Measurements from ENCODE around the gene GIMAP1.

The GIMAP1 gene

DNA sequence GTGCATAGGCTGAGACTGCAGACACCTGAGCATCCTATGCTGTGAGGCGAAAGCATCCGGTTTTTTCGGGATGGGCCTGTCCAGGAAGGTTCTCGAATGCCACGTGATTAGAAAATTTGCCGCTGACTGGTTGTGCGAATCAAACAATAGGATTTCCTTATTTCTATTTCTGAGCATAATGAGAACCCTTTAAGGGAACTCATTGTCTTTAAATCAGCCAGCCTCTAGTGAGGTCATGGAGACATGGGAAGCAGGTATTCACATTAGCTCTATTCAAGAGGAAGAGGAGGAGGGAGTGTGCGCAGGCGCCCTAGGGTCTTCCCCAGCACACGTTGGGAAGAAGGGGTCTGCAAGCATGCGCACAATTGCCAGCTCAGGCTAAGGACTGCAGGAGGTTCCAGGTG lies 5.6 kb downstream of the GIMAP1 start:
- Histone ChIP-seq H3K36me3 (ENCODE audit: insufficient read depth, low read length) (no peaks in the 10 kb centered on the region), H2AFZ (ENCODE audit: low read length, unreplicated experiment) (no peak overlapping the region), H3K79me2 (ENCODE audit: control insufficient read depth, insufficient read depth, low read length, unreplicated experiment) (no peaks in the 10 kb centered on the region)

DNA sequence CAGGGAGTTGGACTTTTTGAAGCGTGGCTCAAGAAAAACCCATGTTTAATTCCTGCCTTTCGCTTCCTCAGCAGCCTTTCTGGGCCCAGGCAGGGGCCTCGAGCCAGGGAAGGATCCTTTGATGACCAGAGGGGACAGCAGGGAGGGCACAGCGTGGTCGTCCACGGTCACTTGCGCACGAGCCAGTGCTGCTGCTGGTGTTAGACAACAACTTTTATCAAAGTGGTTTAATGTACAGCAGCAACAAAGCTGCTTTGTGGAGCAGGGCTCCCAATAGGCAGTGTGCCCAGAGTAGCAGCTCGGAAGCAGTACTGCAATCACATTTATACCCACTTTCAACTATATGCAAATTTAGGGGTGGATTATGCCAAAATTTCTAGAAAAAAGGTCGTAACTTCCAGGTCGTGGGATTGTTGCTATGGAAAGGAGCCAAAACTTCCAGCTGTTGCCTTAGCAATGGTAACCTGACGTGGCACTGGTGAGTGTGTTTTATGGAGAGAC lies 6.1 kb downstream of the GIMAP1 start:
- Histone ChIP-seq H3K36me3 (ENCODE audit: insufficient read depth, low read length) (no peaks in the 10 kb centered on the region), H3K79me2 (ENCODE audit: control insufficient read depth, insufficient read depth, low read length, unreplicated experiment) (no peaks in the 10 kb centered on the region), H3K4me1 (ENCODE audit: control insufficient read depth, insufficient read depth, low read length, unreplicated experiment) (no peaks in the 10 kb centered on the region), H3K27ac (ENCODE audit: low read depth, low read length) (no peak overlapping the region), H2AFZ (ENCODE audit: low read length, unreplicated experiment) (no peak overlapping the region), H3K4me3 (ENCODE audit: low read depth, low read length) (no peak overlapping the region), H3K27me3 (ENCODE audit: insufficient read depth, low read length) (no peaks in the 10 kb centered on the region)

More for the DNA sequence above, 5.6 kb downstream of the GIMAP1 start:
- H3K4me1 ChIP-seq (ENCODE audit: control insufficient read depth, insufficient read depth, low read length, unreplicated experiment) = no peaks in the 10 kb centered on the region
- no peak overlapping the region for H3K27ac ChIP-seq (ENCODE audit: low read depth, low read length)
- no peak overlapping the region for H3K4me3 ChIP-seq (ENCODE audit: low read depth, low read length)
- no peaks in the 10 kb centered on the region for H3K27me3 ChIP-seq (ENCODE audit: insufficient read depth, low read length)

DNA sequence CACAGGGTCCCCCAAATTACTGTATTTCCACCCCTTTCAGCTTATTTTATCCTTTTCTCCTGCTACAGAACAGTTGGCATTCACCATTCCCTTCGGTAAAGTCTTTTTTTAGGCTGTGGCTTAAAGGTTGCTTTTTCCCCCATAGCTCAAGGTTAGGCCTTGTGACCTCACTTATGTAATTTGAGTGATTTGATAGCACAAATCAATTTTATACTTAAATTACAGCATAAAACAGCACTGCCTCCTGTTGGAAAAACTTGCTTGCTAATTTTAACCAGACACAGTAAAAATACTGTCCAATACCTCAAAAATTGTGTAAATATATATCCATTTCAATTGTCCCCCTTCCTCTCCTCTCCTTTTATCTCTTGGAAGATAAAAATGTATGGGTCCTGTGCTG lies 7.1 kb downstream of the GIMAP1 start:
- Histone ChIP-seq H2AFZ (ENCODE audit: low read length, unreplicated experiment) (no peak overlapping the region), H3K27ac (ENCODE audit: low read depth, low read length) (no peak overlapping the region), H3K4me1 (ENCODE audit: control insufficient read depth, insufficient read depth, low read length, unreplicated experiment) (no peaks in the 10 kb centered on the region), H3K27me3 (ENCODE audit: insufficient read depth, low read length) (no peaks in the 10 kb centered on the region), H3K36me3 (ENCODE audit: insufficient read depth, low read length) (no peaks in the 10 kb centered on the region), H3K79me2 (ENCODE audit: control insufficient read depth, insufficient read depth, low read length, unreplicated experiment) (no peaks in the 10 kb centered on the region), H3K4me3 (ENCODE audit: low read depth, low read length) (no peak overlapping the region)

DNA sequence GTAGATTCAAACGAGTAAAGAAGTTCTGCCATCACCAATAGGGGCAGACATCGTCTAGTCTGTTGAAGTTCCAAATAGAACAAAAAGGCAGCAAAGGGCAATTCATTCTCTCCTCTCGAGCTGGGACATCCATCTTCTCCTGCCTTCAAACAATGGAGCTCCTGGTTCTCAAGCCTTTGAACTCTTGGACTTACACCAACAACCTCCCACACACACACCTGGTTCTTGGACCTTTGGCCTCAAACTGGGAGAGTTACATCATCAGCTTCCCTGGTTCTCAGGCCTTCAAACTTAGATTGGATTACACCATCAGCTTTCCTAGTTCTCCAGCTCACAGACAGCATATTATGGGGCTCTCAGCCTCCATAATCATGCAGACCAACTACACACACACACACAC lies 11.0 kb downstream of the GIMAP1 start:
- Histone ChIP-seq H3K4me3 (ENCODE audit: low read depth, low read length) (no peak overlapping the region), H3K27ac (ENCODE audit: low read depth, low read length) (no peak overlapping the region), H2AFZ (ENCODE audit: low read length, unreplicated experiment) (no peak overlapping the region), H3K79me2 (ENCODE audit: control insufficient read depth, insufficient read depth, low read length, unreplicated experiment) (no peaks in the 10 kb centered on the region), H3K27me3 (ENCODE audit: insufficient read depth, low read length) (no peaks in the 10 kb centered on the region), H3K36me3 (ENCODE audit: insufficient read depth, low read length) (no peaks in the 10 kb centered on the region), H3K4me1 (ENCODE audit: control insufficient read depth, insufficient read depth, low read length, unreplicated experiment) (no peaks in the 10 kb centered on the region)

DNA sequence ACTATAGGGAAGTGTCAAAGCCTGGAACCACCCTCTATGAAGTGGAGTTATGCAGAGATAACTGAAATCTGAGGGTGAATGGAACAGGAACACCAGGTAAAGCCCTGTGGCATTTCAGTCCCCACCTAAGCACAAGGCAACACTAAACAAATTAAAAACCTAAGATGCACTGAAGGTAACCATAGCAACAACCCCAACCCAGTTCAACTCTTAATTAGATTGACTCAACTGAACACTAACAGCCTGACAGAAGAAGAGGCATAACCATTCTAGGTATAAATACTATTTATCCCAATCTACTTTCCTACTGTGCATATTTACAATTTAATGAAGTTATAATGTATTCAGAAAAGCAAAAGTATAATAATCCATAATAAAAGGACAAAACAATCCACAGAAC lies 11.6 kb downstream of the GIMAP1 start:
- no peak overlapping the region for H3K27ac ChIP-seq (ENCODE audit: low read depth, low read length)
- no peaks in the 10 kb centered on the region for H3K4me1 ChIP-seq (ENCODE audit: control insufficient read depth, insufficient read depth, low read length, unreplicated experiment)
- H3K36me3 ChIP-seq (ENCODE audit: insufficient read depth, low read length) = no peaks in the 10 kb centered on the region
- no peaks in the 10 kb centered on the region for H3K79me2 ChIP-seq (ENCODE audit: control insufficient read depth, insufficient read depth, low read length, unreplicated experiment)
- no peak overlapping the region for H3K4me3 ChIP-seq (ENCODE audit: low read depth, low read length)
- H2AFZ ChIP-seq (ENCODE audit: low read length, unreplicated experiment) = no peak overlapping the region
- H3K27me3 ChIP-seq (ENCODE audit: insufficient read depth, low read length) = no peaks in the 10 kb centered on the region

DNA sequence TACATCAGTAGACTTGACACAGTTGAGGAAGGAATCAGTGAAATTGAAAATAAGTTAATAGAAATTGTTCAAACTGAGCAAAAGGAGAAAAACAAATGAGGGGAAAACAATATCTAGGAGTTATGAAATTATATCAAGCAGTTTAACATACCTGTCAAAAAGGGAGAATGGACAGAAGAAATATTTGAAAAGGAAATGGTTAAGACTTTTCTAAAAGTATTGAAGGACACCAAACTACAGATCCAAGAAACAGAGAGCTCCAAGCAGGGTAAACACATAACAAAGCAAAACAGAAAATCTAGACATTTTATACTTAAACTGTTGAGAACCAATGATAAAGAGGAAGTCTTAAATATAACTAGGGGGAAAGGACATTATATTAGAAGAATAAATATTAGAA lies 12.2 kb downstream of the GIMAP1 start:
- H3K27me3 ChIP-seq (ENCODE audit: insufficient read depth, low read length) = no peaks in the 10 kb centered on the region
- no peaks in the 10 kb centered on the region for H3K4me1 ChIP-seq (ENCODE audit: control insufficient read depth, insufficient read depth, low read length, unreplicated experiment)
- H3K36me3 ChIP-seq (ENCODE audit: insufficient read depth, low read length) = no peaks in the 10 kb centered on the region
- H3K79me2 ChIP-seq (ENCODE audit: control insufficient read depth, insufficient read depth, low read length, unreplicated experiment) = no peaks in the 10 kb centered on the region
- H3K27ac ChIP-seq (ENCODE audit: low read depth, low read length) = no peak overlapping the region
- no peak overlapping the region for H2AFZ ChIP-seq (ENCODE audit: low read length, unreplicated experiment)
- H3K4me3 ChIP-seq (ENCODE audit: low read depth, low read length) = no peak overlapping the region

DNA sequence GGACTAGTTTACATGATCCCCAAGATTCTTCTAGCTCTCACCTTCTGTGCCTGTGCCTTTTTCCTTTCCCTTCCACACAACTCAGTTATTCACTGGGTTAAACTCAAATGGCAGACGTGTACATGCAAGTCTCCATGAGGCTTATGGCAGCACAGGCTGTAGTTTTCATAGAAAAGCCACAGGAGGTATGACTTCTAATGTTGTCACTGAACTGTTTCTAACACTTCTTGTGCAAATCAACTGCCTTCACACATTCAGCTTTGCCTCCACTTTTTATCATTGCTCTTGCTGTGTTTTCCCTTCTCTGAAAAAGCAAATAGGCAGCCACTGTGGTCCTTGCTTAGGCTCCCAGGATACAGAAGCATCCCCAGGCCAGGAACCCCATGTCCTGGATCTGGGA lies 15.5 kb downstream of the GIMAP1 start:
- H3K79me2 ChIP-seq (ENCODE audit: control insufficient read depth, insufficient read depth, low read length, unreplicated experiment) = no peaks in the 10 kb centered on the region
- no peaks in the 10 kb centered on the region for H3K27me3 ChIP-seq (ENCODE audit: insufficient read depth, low read length)
- no peaks in the 10 kb centered on the region for H3K4me1 ChIP-seq (ENCODE audit: control insufficient read depth, insufficient read depth, low read length, unreplicated experiment)
- H3K27ac ChIP-seq (ENCODE audit: low read depth, low read length) = no peak overlapping the region
- H2AFZ ChIP-seq (ENCODE audit: low read length, unreplicated experiment) = no peak overlapping the region
- no peak overlapping the region for H3K4me3 ChIP-seq (ENCODE audit: low read depth, low read length)
- no peaks in the 10 kb centered on the region for H3K36me3 ChIP-seq (ENCODE audit: insufficient read depth, low read length)

DNA sequence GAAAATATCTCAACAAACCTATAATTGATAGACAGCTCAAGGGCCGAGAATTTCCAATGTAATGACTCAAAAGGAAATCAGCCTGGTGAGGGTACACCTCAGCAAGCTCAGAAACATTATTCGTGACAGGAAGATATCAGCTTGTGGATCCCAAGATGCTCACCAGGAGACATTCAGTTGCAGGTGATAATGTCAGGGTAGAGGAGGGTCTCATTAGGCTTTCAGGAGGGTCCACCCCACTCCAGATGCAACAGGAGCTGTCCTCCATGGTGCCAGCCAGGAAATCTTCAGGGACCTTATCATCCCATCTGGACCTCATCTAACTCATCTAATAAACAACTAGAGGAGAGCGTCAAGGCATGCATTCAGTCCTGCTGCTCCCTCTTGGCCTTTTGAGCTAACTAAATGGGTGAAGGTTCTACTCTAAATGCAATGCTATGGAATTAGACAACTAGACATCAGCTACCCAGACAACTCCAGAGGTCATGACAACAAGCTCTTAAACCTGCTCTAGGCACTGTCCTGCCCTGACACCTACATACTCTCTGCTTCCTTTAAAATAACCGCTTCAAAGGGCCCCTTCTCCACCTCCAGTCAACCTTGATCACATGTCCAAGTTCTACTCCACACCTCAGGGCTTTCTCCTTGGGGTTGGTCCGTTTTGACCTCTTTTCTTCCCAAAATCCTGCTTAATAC lies 16.5 kb downstream of the GIMAP1 start:
- Histone ChIP-seq H2AFZ (ENCODE audit: low read length, unreplicated experiment) (no peak overlapping the region), H3K79me2 (ENCODE audit: control insufficient read depth, insufficient read depth, low read length, unreplicated experiment) (no peaks in the 10 kb centered on the region), H3K27me3 (ENCODE audit: insufficient read depth, low read length) (no peaks in the 10 kb centered on the region), H3K27ac (ENCODE audit: low read depth, low read length) (no peak overlapping the region), H3K4me1 (ENCODE audit: control insufficient read depth, insufficient read depth, low read length, unreplicated experiment) (no peaks in the 10 kb centered on the region), H3K36me3 (ENCODE audit: insufficient read depth, low read length) (no peaks in the 10 kb centered on the region), H3K4me3 (ENCODE audit: low read depth, low read length) (no peak overlapping the region)

DNA sequence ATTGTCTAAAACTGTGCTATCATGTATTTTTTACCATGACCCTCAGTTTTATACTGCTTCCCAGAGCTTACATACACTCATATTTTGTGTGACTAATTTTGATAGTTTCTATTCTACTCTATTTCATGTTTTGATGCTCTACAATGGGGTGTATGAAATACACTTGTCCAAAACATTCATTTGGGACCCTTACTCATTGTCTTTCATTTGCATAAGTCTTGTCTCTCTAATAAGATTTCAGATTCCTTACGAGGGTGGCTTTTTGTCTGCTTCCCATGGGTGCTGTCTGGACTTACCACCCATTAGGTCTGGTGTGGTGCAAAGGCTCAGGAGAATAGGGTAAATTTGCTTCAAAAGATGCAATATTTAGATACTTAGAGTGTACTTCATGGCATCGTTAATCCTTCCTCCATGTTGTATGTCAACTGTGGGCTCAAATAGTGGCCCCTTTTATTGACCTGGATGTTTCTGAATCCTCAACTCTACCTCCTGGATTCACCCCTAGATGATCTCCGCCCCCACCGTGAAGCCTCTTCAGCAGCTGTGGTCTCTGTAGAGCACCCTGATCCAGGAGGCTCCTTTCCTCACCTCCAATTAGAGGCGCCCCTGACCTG lies 17.2 kb downstream of the GIMAP1 start:
- Histone ChIP-seq H3K4me3 (ENCODE audit: low read depth, low read length) (no peak overlapping the region), H3K36me3 (ENCODE audit: insufficient read depth, low read length) (no peaks in the 10 kb centered on the region), H3K27me3 (ENCODE audit: insufficient read depth, low read length) (no peaks in the 10 kb centered on the region), H3K4me1 (ENCODE audit: control insufficient read depth, insufficient read depth, low read length, unreplicated experiment) (no peaks in the 10 kb centered on the region), H3K27ac (ENCODE audit: low read depth, low read length) (no peak overlapping the region), H2AFZ (ENCODE audit: low read length, unreplicated experiment) (no peak overlapping the region), H3K79me2 (ENCODE audit: control insufficient read depth, insufficient read depth, low read length, unreplicated experiment) (no peaks in the 10 kb centered on the region)

DNA sequence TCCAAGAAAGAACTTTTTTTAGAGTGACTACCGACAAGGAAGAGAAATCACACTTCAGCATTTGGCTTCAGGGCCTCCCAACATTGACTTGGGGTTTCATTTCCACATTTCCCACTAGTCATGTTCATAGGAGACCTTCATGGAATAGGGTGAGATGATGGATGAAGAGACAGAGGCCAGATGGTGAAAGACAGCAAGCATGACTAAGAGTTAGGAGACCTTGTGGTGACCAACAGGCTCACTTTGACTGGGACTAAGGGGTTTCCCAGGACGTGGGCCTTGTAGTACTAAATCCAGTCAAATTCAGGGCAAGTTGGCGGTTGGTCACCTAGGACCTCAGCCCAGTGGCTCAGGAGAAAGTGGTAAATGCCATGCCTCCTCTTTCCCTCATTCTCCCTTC lies 17.8 kb downstream of the GIMAP1 start:
- Histone ChIP-seq H3K27ac (ENCODE audit: low read depth, low read length) (no peak overlapping the region), H3K4me1 (ENCODE audit: control insufficient read depth, insufficient read depth, low read length, unreplicated experiment) (no peaks in the 10 kb centered on the region), H3K36me3 (ENCODE audit: insufficient read depth, low read length) (no peaks in the 10 kb centered on the region), H2AFZ (ENCODE audit: low read length, unreplicated experiment) (no peak overlapping the region), H3K79me2 (ENCODE audit: control insufficient read depth, insufficient read depth, low read length, unreplicated experiment) (no peaks in the 10 kb centered on the region), H3K4me3 (ENCODE audit: low read depth, low read length) (no peak overlapping the region), H3K27me3 (ENCODE audit: insufficient read depth, low read length) (no peaks in the 10 kb centered on the region)

All from ACC112 (cell line).